Endothelial cell of umbilical vein (primary cell): ENCODE results near the gene AUTS2. TPM values are rescaled to one million over a fixed set of nuclear protein-coding genes. Genes with fewer than 3 reads are reported as not detected.

Experiments used
- BruUV-seq: library from RNA; stranded (reverse); fragments of 400-500 nt; replicated peaks from 2 replicates; lab custom pipeline; 2021; lab: Mats Ljungman, UMichigan
- CTCF ChIA-PET: fragments of 300-600, 350-600 bp; sonication (Branson Sonifier 250); formaldehyde crosslinking; loops from one replicate; lab custom pipeline; 2021; ENCODE audit warnings: antibody characterized with exemption, inconsistent platforms; lab: Charles Lee
- POLR2A ChIA-PET: fragments of 300-600, 350-600 bp; sonication (Branson Sonifier 250); formaldehyde crosslinking; loops from one replicate; lab custom pipeline; 2021; ENCODE audit warnings: antibody characterized with exemption, inconsistent platforms; lab: Charles Lee
- DNase-seq: peaks from one replicate; pipeline ENCODE4 v3.0.0-alpha.2; 2011; ENCODE audit warnings: low read depth, low spot score
- FAIRE-seq: peaks from 2 replicates; lab custom pipeline; 2011; peaks lifted over from hg19 to GRCh38; lab: Jason Lieb, UNC
- H2AFZ ChIP-seq: 2 replicates; pipeline ENCODE4 v1.6.0; 2012; ENCODE audit warnings: low read depth, low read length, control low read depth, inconsistent platforms
- H3K27ac ChIP-seq: 2 replicates; pipeline ENCODE4 v1.5.1; 2011; ENCODE audit warnings: low read depth, mild to moderate bottlenecking, control low read depth, low read length, moderate library complexity; ENCODE audit not compliant: insufficient read depth
- H3K27me3 ChIP-seq, 2 experiments: 2 replicates each; pipeline versions ENCODE4 v1.6.0 to v1.6.1; 2011; ENCODE audit warnings: low read length in 2 of 2, mixed read lengths in 1 of 2; ENCODE audit not compliant: control insufficient read depth in 2 of 2, insufficient read depth in 2 of 2
- H3K36me3 ChIP-seq, 2 experiments: 2 replicates in 1 of 2; 3 replicates in 1 of 2; pipeline ENCODE4 v1.5.1; 2011; ENCODE audit warnings: low read length in 2 of 2, mild to moderate bottlenecking in 1 of 2, moderate library complexity in 1 of 2; ENCODE audit not compliant: control insufficient read depth in 2 of 2, insufficient read depth in 2 of 2; ENCODE audit errors: extremely low read depth in 1 of 2
- H3K4me1 ChIP-seq: 3 replicates; pipeline ENCODE4 v1.5.1; 2011; ENCODE audit warnings: mild to moderate bottlenecking, low read length; ENCODE audit not compliant: control insufficient read depth, insufficient read depth; ENCODE audit errors: extremely low read depth
- H3K4me2 ChIP-seq: 2 replicates; pipeline ENCODE4 v1.6.1; 2011; ENCODE audit warnings: low read length, control low read depth, mixed read lengths; ENCODE audit not compliant: insufficient read depth
- H3K4me3 ChIP-seq, 3 experiments: fragments of 200-600 bp in 1 of 3; sonication (generic), shearing (Covaris generic) in 1 of 3; replicated peaks in 1 of 3; 2 replicates each; pipeline ENCODE4 v1.5.1; 2011 to 2016; ENCODE audit warnings: control low read depth in 3 of 3, low read length in 3 of 3, mild to moderate bottlenecking in 2 of 3, inconsistent platforms in 1 of 3, low read depth in 1 of 3, moderate library complexity in 1 of 3; ENCODE audit not compliant: insufficient read depth in 1 of 3
- H3K79me2 ChIP-seq: 2 replicates; pipeline ENCODE4 v1.6.0; 2012; ENCODE audit warnings: low read length, inconsistent platforms; ENCODE audit not compliant: control insufficient read depth, insufficient read depth
- H3K9ac ChIP-seq: replicated peaks from 2 replicates; pipeline ENCODE3; 2011; ENCODE audit warnings: low read length, control low read depth; ENCODE audit not compliant: insufficient read depth; ENCODE audit errors: extremely low read depth
- H3K9me1 ChIP-seq: replicated peaks from 3 replicates; pipeline ENCODE4 v1.6.0; 2011; ENCODE audit warnings: mild to moderate bottlenecking, low read length; ENCODE audit not compliant: control insufficient read depth, insufficient read depth; ENCODE audit errors: extremely low read depth
- H3K9me3 ChIP-seq: replicated peaks from 2 replicates; pipeline ENCODE4 v1.5.1; 2012; ENCODE audit warnings: low read length, inconsistent platforms; ENCODE audit not compliant: control insufficient read depth, insufficient read depth
- H4K20me1 ChIP-seq: replicated peaks from 2 replicates; pipeline ENCODE3; 2011; ENCODE audit warnings: mild to moderate bottlenecking, low read length; ENCODE audit not compliant: control insufficient read depth, insufficient read depth; ENCODE audit errors: extremely low read depth
- FOS ChIP-seq: IDR thresholded peaks from 2 replicates; pipeline ENCODE4 v1.6.1; 2011; ENCODE audit warnings: mild to moderate bottlenecking, low read length, moderate library complexity, borderline replicate concordance; ENCODE audit not compliant: insufficient read depth
- GATA2 ChIP-seq: IDR thresholded peaks from 2 replicates; pipeline ENCODE4 v1.7.0; 2011; ENCODE audit warnings: low read depth, mild to moderate bottlenecking, moderate library complexity, mixed read lengths, low read length; ENCODE audit not compliant: insufficient read length, insufficient read depth
- JUN ChIP-seq: IDR thresholded peaks from 2 replicates; pipeline ENCODE4 v1.6.1; 2011; ENCODE audit warnings: borderline replicate concordance, low read depth; ENCODE audit not compliant: insufficient read length, insufficient read depth
- MYC ChIP-seq: IDR thresholded peaks from one replicate; pipeline ENCODE4 v1.6.1; 2011; ENCODE audit warnings: mild to moderate bottlenecking, low read depth, low read length
- POLR2A ChIP-seq: IDR thresholded peaks from 2 replicates; pipeline ENCODE4 v1.6.1; 2012; ENCODE audit warnings: low read depth, mild to moderate bottlenecking, control low read depth, low read length
- POLR2AphosphoS5 ChIP-seq: IDR thresholded peaks from 2 replicates; pipeline ENCODE4 v1.6.1; 2012; ENCODE audit warnings: low read depth, mild to moderate bottlenecking, control low read depth, low read length, moderate library complexity; ENCODE audit not compliant: insufficient read depth
- dilution Hi-C: fragments of 300-500 bp; cut with MboI; formaldehyde crosslinking; loops from one replicate; pipeline ENCODE4 v1.15.0; 2019; ENCODE audit warnings: low sequenced_read_pairs; ENCODE audit not compliant: extremely low pct_ligation_motif_present
- intact Hi-C: fragments of 100-400 bp; cut with micrococcal nuclease; formaldehyde crosslinking; loops from one replicate; pipeline ENCODE4 v1.10.0; 2022
- polyA plus RNA-seq, 4 experiments: library from polyadenylated mRNA; depleted of rRNA in 3 of 4; stranded (reverse) in 3 of 4; unstranded in 1 of 4; fragments of >200 nt; gene quantifications; 2 replicates each; pipeline versions ENCODE4 v1.2.1 to v1.2.3, GENCODE V29; 2011 to 2012; ENCODE audit warnings: missing spikeins in 1 of 4
- total RNA-seq: library from RNA; stranded (reverse); gene quantifications from 2 replicates; pipeline ENCODE4 v1.2.3, GENCODE V29; 2021
- TF ChIP-seq, protein P1 (sequence below): IDR thresholded peaks from 2 replicates; pipeline ENCODE4 v1.6.1; 2011; ENCODE audit not compliant: insufficient read depth, insufficient read length
- TF ChIP-seq, protein P2 (sequence below), 2 donors: IDR thresholded peaks; 1 replicate in 1 of 2; 2 replicates in 1 of 2; pipeline ENCODE4 v1.5.1; 2011; ENCODE audit warnings: low read length in 2 of 2, mild to moderate bottlenecking in 2 of 2, moderate library complexity in 2 of 2, control low read depth in 1 of 2, inconsistent platforms in 1 of 2, low read depth in 1 of 2; ENCODE audit not compliant: insufficient read depth in 1 of 2; ENCODE audit errors: extremely low read depth in 1 of 2

The AUTS2 gene
- total and polyA plus RNA-seq, 2 donors (not counting 3 experiments of a cell fraction or from before 2014, with no cell fraction given) = 0.59 to 8.0 TPM

DNA sequence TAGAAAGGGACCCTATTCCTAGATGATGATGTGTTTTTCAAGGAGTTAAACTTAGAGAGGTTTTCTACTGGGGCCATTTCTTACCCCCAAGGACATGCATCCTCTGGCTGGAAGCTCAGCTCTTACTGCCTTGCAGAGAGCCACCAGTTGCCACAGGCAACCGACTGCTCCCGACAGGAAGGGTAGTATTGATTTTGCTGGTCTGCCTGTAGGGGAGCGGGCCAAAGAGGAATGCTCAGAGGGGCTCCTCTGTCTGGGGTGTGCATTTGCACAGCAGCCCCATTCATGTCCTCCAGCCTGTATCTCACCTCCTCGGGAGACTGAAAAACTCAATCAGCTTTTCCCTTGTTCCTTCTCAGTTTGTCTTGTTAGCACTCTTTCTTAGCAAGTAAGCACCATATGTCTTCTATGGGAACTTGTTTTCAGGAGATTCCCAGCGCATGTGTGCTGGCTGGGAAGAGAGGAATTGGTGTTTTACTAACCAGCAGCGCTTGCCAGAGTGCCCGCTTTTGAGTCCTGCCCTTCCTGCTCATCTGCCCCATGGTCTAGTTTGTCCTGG, 794.7 kb downstream of the AUTS2 start:
- DNase-seq = no peak
- Histone ChIP-seq H3K4me1 (no peaks in the 10 kb centered on the region), H3K9me3 (no peaks in the 10 kb centered on the region), H4K20me1 (no peaks in the 10 kb centered on the region), H3K79me2 (no peaks in the 10 kb centered on the region), H3K4me2 (no peak overlapping the region), H3K27me3 (no peaks in the 10 kb centered on the region), H3K27ac (no peak overlapping the region), H3K36me3 (no peaks in the 10 kb centered on the region), H2AFZ (no peak overlapping the region), H3K9ac (no peak overlapping the region), H3K9me1 (no peaks in the 10 kb centered on the region), H3K4me3 (no peak overlapping the region)
- CTCF ChIA-PET = no interaction called here
- POLR2A ChIA-PET = no interaction called here
- TF ChIP-seq MYC (no peak), JUN (no peak), POLR2A (no peak), GATA2 (no peak), POLR2AphosphoS5 (no peak), FOS (no peak)
- TF ChIP-seq, protein P1, sequence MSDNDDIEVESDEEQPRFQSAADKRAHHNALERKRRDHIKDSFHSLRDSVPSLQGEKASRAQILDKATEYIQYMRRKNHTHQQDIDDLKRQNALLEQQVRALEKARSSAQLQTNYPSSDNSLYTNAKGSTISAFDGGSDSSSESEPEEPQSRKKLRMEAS = no peak
- TF ChIP-seq, protein P2, sequence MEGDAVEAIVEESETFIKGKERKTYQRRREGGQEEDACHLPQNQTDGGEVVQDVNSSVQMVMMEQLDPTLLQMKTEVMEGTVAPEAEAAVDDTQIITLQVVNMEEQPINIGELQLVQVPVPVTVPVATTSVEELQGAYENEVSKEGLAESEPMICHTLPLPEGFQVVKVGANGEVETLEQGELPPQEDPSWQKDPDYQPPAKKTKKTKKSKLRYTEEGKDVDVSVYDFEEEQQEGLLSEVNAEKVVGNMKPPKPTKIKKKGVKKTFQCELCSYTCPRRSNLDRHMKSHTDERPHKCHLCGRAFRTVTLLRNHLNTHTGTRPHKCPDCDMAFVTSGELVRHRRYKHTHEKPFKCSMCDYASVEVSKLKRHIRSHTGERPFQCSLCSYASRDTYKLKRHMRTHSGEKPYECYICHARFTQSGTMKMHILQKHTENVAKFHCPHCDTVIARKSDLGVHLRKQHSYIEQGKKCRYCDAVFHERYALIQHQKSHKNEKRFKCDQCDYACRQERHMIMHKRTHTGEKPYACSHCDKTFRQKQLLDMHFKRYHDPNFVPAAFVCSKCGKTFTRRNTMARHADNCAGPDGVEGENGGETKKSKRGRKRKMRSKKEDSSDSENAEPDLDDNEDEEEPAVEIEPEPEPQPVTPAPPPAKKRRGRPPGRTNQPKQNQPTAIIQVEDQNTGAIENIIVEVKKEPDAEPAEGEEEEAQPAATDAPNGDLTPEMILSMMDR (IDR thresholded peaks at IDR 0.05; ENCODE audit: extremely low read depth in 1 of 2, insufficient read depth in 1 of 2, low read depth in 1 of 2, low read length in 2 of 2) = no peak
- no peak for FAIRE-seq
- no TSS peak for BruUV-seq
- intact Hi-C loops (no loop called here), dilution Hi-C loops (no loop called here)
